Measurements from ENCODE around the gene DKC1. TPM values are rescaled to one million over a fixed set of nuclear protein-coding genes. Genes with fewer than 3 reads are reported as not detected.

The DKC1 gene
- total RNA-seq (ENCODE audit: unreplicated experiment) = 46.8 TPM
- long read RNA-seq, transcript DKC1-201 (15 exons, 2,577 nt) = major isoform, 9 of 28 reads
- long read RNA-seq, partial matches to known transcripts = 18 of 28 reads
- long read RNA-seq, other reads (novel, unspliced or antisense) = 1 of 28 reads

DNA sequence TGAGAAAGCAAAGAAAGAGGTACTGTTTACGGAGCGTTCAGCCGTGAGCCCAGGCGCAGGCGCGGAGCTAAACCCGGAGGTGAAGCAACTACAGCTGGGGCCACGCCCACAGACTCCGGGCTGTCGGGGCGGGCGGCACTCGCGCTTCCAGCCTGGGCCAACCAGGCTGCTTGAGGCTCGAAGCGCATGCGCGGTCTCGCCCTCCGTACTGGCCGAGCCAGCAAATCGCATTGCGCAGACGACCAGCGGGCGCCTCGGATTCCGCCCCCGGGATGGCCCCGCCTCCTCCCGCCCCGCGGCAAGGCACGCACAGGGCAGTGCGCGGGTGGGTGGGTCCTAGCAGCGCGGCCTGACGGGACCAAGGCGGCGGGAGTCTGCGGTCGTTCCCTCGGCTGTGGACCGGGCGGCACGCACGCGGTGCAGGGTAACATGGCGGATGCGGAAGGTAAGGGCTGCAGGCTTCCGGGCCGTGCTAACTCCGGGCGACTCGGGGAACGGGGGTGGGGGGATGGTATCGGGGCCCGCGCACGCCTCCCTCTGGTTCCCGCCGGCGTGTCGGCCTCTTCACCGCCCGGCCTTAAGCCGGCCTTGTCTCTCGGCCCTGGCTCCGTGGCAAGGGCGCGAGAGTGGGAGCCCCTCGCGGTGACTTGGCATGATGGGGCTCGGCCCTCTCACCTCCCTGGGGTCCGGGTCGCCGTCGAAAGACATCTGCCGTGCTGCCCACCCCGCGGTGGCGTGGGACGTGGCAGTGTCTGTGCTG is at the start of gene DKC1:
Gene DKC1, plus strand, starts transcription at position 328 of the 760 bp plus-strand sequence. Its CDS starts 102 bp downstream, at position 430.
- Mint-ChIP-seq H3K9me3 (ENCODE audit: unreplicated experiment) (no peaks in the 10 kb centered on the region), H3K36me3 (ENCODE audit: unreplicated experiment) (no peaks in the 10 kb centered on the region), H3K4me1 (ENCODE audit: low read depth, unreplicated experiment) (peaks cover 10% of the 10 kb centered on the region), H3K27me3 (ENCODE audit: unreplicated experiment) (peaks cover 4% of the 10 kb centered on the region), H3K4me3 (ENCODE audit: unreplicated experiment) (peak within 1 kb of the TSS; percentile 92), H3K27ac (ENCODE audit: unreplicated experiment) (peak within 1 kb of the TSS; percentile 99)
- DNase-seq = peak; percentile 95
- TF ChIP-seq, protein P1, sequence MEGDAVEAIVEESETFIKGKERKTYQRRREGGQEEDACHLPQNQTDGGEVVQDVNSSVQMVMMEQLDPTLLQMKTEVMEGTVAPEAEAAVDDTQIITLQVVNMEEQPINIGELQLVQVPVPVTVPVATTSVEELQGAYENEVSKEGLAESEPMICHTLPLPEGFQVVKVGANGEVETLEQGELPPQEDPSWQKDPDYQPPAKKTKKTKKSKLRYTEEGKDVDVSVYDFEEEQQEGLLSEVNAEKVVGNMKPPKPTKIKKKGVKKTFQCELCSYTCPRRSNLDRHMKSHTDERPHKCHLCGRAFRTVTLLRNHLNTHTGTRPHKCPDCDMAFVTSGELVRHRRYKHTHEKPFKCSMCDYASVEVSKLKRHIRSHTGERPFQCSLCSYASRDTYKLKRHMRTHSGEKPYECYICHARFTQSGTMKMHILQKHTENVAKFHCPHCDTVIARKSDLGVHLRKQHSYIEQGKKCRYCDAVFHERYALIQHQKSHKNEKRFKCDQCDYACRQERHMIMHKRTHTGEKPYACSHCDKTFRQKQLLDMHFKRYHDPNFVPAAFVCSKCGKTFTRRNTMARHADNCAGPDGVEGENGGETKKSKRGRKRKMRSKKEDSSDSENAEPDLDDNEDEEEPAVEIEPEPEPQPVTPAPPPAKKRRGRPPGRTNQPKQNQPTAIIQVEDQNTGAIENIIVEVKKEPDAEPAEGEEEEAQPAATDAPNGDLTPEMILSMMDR (IDR thresholded peaks at IDR 0.05; ENCODE audit: partially characterized antibody, unreplicated experiment) = no peak

DNA sequence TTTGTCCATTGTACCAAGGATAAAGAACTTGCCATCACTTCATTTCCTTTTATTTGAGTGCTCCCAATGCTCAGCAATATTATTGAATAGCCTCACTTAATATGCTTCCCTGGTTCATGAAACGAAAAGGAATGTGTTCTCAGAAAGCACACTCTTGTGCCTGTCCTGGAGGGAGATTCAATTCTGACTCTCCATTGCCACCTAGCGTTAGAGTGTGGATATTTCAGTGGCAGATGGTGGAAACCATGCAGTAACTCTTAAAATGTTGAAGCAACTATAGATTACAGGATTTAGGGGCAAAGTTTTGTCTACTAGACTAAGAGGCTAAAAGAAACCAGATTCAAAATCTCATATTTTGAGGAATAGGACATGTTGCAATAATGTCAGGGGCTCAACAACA is 47.7 kb upstream of the DKC1 start:
- Mint-ChIP-seq H3K4me1 (ENCODE audit: low read depth, unreplicated experiment) (peaks cover 15% of the 10 kb centered on the region), H3K9me3 (ENCODE audit: unreplicated experiment) (no peaks in the 10 kb centered on the region), H3K36me3 (ENCODE audit: unreplicated experiment) (no peaks in the 10 kb centered on the region), H3K27ac (ENCODE audit: unreplicated experiment) (no peak overlapping the region), H3K4me3 (ENCODE audit: unreplicated experiment) (no peak overlapping the region), H3K27me3 (ENCODE audit: unreplicated experiment) (peaks cover 2% of the 10 kb centered on the region)
- DNase-seq = peak; percentile 29
- TF ChIP-seq, protein P1 (IDR thresholded peaks at IDR 0.05; ENCODE audit: partially characterized antibody, unreplicated experiment) = peak; percentile 75

DNA sequence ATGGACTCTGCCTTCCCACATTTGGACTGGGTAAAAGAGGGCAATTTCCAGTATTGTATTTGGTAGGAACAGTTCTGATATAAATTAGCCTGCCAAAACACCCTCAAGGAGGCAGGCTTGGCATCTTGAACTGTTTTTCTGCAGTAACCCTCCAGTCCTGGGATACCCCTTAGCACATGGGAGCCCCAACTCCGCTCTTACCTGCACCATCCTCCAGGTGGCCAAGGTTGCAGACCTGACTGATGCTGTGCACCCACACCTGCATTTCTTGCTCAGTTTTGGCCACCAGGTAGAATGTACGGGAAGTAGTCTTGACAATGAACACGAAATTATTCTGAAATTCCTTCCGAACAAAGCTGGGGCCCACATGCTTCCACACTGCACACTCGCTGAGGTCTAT is 46.8 kb upstream of the DKC1 start:
- no peak for DNase-seq
- H3K4me3 Mint-ChIP-seq (ENCODE audit: unreplicated experiment) = no peak overlapping the region
- TF ChIP-seq, protein P1 (IDR thresholded peaks at IDR 0.05; ENCODE audit: partially characterized antibody, unreplicated experiment) = no peak
- peaks cover 2% of the 10 kb centered on the region for H3K27me3 Mint-ChIP-seq (ENCODE audit: unreplicated experiment)
- H3K27ac Mint-ChIP-seq (ENCODE audit: unreplicated experiment) = no peak overlapping the region
- peaks cover 15% of the 10 kb centered on the region for H3K4me1 Mint-ChIP-seq (ENCODE audit: low read depth, unreplicated experiment)
- H3K36me3 Mint-ChIP-seq (ENCODE audit: unreplicated experiment) = no peaks in the 10 kb centered on the region
- no peaks in the 10 kb centered on the region for H3K9me3 Mint-ChIP-seq (ENCODE audit: unreplicated experiment)

DNA sequence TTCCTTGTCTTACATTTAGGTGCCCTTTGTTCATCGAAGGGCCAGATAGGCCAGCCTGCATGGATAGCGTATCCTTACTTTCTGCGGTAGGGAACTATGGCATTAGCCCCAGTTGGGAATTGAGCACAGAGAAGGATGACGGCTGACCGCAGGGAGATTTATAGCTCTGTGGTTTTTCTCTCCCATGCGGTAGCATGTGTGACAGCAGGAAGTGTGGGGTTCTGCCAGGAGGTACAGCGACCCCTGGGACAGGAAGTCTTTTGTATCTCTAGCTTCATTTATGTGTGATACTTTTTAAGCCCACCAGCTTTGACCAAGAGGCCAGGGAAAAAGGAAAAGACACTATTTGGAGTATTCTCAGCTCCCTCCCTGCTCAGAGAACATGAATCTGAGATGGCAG is 44.8 kb upstream of the DKC1 start:
- Mint-ChIP-seq H3K4me1 (ENCODE audit: low read depth, unreplicated experiment) (peaks cover 15% of the 10 kb centered on the region), H3K36me3 (ENCODE audit: unreplicated experiment) (no peaks in the 10 kb centered on the region), H3K27me3 (ENCODE audit: unreplicated experiment) (peaks cover 2% of the 10 kb centered on the region), H3K27ac (ENCODE audit: unreplicated experiment) (peak overlapping the region; percentile 26), H3K9me3 (ENCODE audit: unreplicated experiment) (no peaks in the 10 kb centered on the region), H3K4me3 (ENCODE audit: unreplicated experiment) (no peak overlapping the region)
- TF ChIP-seq, protein P1 (IDR thresholded peaks at IDR 0.05; ENCODE audit: partially characterized antibody, unreplicated experiment) = no peak
- DNase-seq = peak; percentile 17

DNA sequence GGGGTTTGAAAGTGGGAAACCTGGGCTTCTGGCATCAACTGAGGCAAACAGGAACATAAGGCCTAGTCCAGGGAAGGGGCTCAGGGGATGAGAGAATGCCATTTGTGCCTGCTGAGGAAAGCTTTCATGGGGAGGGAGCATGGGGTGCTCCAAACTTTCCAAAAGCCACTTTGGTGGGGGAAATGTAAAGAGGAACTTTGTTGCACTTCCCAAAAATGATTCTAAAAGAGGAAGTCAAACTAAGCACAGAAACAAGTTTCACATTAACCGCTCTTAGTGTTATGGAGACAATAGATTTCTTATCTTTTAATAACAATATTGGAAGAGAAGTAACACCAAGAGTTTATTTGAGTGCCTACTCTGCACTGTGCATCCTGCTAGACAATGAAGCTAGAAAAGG is 44.0 kb upstream of the DKC1 start:
- H3K27ac Mint-ChIP-seq (ENCODE audit: unreplicated experiment) = no peak overlapping the region
- H3K4me1 Mint-ChIP-seq (ENCODE audit: low read depth, unreplicated experiment) = peaks cover 15% of the 10 kb centered on the region
- no peak for DNase-seq
- no peaks in the 10 kb centered on the region for H3K9me3 Mint-ChIP-seq (ENCODE audit: unreplicated experiment)
- H3K27me3 Mint-ChIP-seq (ENCODE audit: unreplicated experiment) = peaks cover 2% of the 10 kb centered on the region
- TF ChIP-seq, protein P1 (IDR thresholded peaks at IDR 0.05; ENCODE audit: partially characterized antibody, unreplicated experiment) = no peak
- no peaks in the 10 kb centered on the region for H3K36me3 Mint-ChIP-seq (ENCODE audit: unreplicated experiment)
- no peak overlapping the region for H3K4me3 Mint-ChIP-seq (ENCODE audit: unreplicated experiment)
